HuH-7.5 (cell line): ENCODE results near the gene PCDHB6.
"Not testable (repeated sequence)": the region's sequence is repeated elsewhere in the genome, so short reads cannot be mapped to it uniquely, and the experiment has no call there.

Source experiments
- DNase-seq: peaks from one replicate; pipeline ENCODE4 v3.0.0; 2011; ENCODE audit warnings: low spot score

The PCDHB6 gene

DNA sequence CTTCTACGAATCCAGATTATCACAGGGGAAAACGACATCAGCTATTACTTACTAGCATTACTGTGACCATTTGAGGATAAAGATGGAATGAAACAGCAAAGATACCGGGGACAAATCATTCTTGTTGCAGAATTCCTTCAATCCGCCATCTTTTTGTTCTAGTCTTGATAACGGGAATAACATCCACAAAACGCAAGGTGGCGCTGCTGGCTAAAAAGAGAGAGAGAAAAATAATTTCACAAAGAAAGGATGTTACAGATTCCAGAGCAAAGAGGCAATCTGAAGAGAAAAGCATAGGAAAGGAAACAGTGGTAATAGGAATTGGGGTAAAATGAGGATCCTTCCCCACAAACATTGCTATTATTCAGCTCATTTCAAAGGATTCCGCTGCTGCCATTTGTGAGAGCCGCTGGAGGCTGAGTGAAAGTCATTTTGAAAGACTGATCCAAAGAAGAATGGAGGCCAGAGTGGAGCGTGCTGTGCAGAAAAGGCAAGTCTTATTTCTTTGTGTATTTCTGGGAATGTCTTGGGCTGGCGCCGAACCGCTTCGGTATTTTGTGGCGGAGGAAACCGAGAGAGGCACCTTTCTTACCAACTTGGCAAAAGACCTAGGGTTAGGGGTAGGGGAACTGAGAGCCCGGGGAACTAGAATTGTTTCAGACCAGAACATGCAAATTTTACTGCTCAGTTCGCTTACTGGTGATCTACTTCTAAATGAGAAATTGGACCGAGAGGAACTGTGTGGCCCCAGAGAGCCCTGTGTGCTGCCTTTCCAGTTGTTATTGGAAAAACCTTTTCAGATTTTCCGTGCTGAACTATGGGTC lies 22.7 kb downstream of the PCDHB6 start, which contains the start of gene PCDHB7:
Gene PCDHB7 (plus strand): TSS at position 264 of the 824 bp plus-strand sequence. CDS start 192 bp downstream, at position 456.
- DNase-seq = peak; percentile 61

DNA sequence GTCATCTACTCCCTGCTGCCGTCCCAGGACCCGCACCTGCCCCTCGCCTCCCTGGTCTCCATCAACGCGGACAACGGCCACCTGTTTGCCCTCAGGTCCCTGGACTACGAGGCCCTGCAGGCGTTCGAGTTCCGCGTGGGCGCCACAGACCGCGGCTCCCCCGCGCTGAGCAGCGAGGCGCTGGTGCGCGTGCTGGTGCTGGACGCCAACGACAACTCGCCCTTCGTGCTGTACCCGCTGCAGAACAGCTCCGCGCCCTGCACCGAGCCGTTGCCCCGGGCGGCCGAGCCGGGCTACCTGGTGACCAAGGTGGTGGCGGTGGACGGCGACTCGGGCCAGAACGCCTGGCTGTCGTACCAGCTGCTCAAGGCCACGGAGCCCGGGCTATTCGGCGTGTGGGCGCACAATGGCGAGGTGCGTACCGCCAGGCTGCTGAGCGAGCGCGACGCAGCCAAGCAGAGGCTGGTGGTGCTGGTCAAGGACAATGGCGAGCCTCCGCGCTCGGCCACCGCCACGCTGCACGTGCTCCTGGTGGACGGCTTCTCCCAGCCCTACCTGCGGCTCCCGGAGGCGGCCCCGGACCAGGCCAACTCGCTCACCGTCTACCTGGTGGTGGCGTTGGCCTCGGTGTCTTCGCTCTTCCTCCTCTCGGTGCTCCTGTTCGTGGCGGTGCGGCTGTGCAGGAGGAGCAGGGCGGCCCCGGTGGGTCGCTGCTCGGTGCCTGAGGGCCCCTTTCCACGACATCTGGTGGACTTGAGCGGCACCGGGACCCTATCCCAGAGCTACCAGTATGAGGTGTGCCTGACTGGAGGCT lies 24.6 kb downstream of the PCDHB6 start:
- DNase-seq = not testable (repeated sequence)

DNA sequence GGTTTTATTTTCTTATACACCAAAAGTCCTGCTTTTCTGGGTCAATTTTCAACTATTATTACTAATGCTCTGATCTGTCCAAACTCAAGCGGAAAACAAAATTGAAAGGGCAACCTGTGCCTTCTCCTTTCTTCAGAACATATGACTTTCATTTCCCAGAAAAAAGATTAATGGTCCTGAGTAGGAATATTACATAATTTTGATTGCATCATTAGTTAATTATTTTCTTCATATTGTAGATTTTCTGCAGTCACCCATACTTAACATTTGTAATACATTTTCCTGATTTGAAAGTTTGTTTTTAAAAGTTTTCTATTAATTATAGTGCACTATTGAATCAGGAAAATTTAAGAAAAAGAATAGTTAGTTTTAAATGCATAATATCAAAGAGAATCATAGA lies 26.1 kb downstream of the PCDHB6 start:
- no peak for DNase-seq

DNA sequence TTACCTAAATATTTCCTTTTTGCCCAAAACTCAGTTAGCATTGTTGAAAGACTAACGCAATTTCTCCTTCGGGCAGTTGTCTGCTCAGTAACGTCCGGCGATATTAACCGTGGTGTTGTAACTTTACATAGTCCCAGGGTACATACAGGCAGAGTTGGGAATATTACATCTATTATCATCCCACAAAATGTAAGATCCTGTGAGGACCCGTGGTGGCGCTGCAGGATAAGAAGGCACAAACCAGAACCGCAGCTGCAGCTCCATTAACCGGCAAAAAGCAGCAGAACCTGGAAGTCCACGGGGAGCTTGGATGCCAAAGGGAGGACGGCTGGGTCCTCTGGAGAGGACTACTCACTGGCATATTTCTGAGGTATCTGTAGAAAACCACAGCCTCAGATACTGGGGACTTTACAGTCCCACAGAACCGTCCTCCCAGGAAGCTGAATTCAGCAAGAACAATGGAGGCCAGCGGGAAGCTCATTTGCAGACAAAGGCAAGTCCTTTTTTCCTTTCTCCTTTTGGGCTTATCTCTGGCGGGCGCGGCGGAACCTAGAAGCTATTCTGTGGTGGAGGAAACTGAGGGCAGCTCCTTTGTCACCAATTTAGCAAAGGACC lies 27.8 kb downstream of the PCDHB6 start, which contains the start of gene PCDHB8:
Gene PCDHB8 (plus strand): TSS at position 214 of the 615 bp plus-strand sequence. CDS start 245 bp downstream, at position 459.
- peak; percentile 88 for DNase-seq

DNA sequence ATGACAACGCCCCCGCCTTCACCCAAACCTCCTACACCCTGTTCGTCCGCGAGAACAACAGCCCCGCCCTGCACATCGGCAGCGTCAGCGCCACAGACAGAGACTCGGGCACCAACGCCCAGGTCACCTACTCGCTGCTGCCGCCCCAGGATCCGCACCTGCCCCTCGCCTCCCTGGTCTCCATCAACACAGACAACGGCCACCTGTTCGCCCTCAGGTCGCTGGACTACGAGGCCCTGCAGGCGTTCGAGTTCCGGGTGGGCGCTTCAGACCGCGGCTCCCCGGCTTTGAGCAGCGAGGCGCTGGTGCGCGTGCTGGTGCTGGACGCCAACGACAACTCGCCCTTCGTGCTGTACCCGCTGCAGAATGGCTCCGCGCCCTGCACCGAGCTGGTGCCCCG lies 29.5 kb downstream of the PCDHB6 start:
- not testable (repeated sequence) for DNase-seq

DNA sequence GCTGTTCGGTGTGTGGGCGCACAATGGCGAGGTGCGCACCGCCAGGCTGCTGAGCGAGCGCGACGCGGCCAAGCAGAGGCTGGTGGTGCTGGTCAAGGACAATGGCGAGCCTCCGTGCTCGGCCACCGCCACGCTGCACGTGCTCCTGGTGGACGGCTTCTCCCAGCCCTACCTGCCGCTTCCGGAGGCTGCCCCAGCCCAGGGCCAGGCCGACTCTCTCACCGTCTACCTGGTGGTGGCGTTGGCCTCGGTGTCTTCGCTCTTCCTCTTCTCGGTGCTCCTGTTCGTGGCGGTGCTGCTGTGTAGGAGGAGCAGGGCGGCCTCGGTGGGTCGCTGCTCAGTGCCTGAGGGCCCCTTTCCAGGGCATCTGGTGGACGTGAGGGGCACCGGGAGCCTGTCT lies 30.0 kb downstream of the PCDHB6 start:
- not testable (repeated sequence) for DNase-seq

DNA sequence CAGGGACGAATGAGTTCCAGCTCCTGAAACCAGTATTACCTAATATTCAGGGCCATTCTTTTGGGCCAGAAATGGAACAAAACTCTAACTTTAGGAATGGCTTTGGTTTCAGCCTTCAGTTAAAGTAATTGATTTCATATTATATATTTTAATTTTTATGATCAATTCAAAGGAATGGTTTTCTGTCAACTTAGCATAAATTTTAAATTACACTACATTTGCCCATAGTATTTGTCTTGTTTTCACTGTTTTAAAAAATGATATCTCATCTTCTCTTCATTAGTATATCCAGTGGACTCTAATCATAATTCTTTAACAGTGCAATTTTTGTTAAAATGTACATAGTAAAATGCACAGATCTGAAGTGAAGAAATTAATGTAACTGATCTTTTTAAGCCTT lies 30.5 kb downstream of the PCDHB6 start:
- no peak for DNase-seq

DNA sequence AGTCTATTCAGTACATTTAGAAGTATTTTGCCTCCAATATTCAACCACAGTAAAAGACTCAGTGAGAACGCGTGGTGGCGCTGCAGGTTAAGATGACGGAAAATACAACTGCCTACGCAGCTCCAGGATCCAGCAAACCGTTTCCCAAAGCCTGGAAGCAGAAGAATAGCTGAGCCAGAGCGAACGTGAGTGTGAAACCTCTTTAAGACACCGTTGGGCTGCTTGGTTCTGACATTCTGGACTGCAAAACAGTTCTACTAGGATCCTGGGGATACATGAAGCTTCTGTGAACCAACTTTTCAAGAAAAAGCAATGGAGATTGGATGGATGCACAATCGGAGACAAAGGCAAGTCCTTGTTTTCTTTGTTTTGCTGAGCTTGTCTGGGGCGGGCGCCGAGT lies 32.4 kb downstream of the PCDHB6 start, which contains the start of gene PCDHB16:
Gene PCDHB16 (plus strand): TSS at position 140 of the 400 bp plus-strand sequence. CDS start 173 bp downstream, at position 313.
- DNase-seq = no peak

DNA sequence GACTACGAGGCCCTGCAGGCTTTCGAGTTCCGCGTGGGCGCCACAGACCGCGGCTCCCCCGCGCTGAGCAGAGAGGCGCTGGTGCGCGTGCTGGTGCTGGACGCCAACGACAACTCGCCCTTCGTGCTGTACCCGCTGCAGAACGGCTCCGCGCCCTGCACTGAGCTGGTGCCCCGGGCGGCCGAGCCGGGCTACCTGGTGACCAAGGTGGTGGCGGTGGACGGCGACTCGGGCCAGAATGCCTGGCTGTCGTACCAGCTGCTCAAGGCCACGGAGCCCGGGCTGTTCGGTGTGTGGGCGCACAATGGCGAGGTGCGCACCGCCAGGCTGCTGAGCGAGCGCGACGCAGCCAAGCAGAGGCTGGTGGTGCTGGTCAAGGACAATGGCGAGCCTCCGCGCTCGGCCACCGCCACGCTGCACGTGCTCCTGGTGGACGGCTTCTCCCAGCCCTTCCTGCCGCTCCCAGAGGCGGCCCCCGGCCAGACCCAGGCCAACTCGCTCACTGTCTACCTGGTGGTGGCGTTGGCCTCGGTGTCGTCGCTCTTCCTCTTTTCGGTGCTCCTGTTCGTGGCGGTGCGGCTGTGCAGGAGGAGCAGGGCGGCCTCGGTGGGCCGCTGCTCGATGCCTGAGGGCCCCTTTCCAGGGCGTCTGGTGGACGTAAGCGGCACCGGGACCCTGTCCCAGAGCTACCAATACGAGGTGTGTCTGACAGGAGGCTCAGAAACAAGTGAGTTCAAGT lies 34.4 kb downstream of the PCDHB6 start:
- not testable (repeated sequence) for DNase-seq

DNA sequence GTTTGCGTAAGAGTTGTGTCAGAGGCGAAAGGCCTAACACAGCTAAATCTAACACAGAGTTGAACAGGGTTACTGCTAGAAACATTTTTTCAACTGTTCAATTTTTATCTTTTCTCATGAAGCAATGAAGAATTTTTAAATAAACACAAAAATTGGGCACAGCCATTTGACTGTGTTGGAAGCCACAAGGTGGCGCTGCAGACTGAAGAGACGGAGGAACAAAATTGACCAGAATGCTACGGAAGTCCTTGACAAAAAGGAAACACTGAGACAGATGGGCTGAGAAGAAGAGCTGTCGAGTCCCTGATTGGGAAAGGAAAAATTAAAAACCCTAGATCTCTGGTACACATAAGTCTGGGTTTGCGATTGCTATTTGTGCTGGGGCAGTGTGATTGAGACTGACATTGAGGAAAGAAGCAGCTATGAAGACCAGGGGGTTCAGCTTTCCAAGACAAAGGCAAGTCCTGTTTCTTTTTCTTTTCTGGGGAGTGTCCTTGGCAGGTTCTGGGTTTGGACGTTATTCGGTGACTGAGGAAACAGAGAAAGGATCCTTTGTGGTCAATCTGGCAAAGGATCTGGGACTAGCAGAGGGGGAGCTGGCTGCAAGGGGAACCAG lies 37.1 kb downstream of the PCDHB6 start, which contains the start of gene PCDHB9:
Gene PCDHB9 (plus strand): TSS at position 265 of the 616 bp plus-strand sequence. CDS start 158 bp downstream, at position 423.
- peak; percentile 61 for DNase-seq

DNA sequence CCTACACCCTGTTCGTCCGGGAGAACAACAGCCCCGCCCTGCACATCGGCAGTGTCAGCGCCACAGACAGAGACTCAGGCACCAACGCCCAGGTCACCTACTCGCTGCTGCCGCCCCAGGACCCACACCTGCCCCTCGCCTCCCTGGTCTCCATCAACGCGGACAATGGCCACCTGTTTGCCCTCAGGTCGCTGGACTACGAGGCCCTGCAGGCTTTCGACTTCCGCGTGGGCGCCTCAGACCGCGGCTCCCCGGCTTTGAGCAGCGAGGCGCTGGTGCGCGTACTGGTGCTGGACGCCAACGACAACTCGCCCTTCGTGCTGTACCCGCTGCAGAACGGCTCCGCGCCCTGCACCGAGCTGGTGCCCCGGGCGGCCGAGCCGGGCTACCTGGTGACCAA lies 38.8 kb downstream of the PCDHB6 start:
- DNase-seq = not testable (repeated sequence)

DNA sequence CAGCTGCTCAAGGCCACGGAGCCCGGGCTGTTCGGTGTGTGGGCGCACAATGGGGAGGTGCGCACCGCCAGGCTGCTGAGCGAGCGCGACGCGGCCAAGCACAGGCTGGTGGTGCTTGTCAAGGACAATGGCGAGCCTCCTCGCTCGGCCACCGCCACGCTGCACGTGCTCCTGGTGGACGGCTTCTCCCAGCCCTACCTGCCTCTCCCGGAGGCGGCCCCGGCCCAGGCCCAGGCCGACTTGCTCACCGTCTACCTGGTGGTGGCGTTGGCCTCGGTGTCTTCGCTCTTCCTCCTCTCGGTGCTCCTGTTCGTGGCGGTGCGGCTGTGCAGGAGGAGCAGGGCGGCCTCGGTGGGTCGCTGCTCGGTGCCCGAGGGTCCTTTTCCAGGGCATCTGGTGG lies 39.3 kb downstream of the PCDHB6 start:
- not testable (repeated sequence) for DNase-seq

DNA sequence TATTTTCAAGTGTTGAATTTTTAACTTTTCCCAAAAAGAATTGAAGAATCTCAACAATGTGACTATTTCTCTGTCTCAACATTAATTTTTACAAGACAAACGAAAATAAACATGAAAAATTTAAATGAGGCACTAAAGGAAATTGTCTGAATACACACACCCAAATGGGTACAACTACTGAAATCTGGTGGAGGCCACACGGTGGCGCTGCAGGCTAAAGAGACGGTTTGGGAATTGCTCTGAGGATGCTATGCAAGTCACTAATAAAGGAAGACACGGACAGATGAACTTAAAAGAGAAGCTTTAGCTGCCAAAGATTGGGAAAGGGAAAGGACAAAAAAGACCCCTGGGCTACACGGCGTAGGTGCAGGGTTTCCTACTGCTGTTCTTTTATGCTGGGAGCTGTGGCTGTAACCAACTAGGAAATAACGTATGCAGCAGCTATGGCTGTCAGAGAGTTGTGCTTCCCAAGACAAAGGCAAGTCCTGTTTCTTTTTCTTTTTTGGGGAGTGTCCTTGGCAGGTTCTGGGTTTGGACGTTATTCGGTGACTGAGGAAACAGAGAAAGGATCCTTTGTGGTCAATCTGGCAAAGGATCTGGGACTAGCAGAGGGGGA lies 42.4 kb downstream of the PCDHB6 start, which contains the start of gene PCDHB10:
Gene PCDHB10 (plus strand): TSS at position 244 of the 616 bp plus-strand sequence. CDS start 200 bp downstream, at position 444.
- peak; percentile 83 for DNase-seq

DNA sequence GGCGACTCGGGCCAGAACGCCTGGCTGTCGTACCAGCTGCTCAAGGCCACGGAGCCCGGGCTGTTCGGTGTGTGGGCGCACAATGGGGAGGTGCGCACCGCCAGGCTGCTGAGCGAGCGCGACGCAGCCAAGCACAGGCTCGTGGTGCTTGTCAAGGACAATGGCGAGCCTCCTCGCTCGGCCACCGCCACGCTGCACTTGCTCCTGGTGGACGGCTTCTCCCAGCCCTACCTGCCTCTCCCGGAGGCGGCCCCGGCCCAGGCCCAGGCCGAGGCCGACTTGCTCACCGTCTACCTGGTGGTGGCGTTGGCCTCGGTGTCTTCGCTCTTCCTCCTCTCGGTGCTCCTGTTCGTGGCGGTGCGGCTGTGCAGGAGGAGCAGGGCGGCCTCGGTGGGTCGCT lies 44.5 kb downstream of the PCDHB6 start:
- not testable (repeated sequence) for DNase-seq

DNA sequence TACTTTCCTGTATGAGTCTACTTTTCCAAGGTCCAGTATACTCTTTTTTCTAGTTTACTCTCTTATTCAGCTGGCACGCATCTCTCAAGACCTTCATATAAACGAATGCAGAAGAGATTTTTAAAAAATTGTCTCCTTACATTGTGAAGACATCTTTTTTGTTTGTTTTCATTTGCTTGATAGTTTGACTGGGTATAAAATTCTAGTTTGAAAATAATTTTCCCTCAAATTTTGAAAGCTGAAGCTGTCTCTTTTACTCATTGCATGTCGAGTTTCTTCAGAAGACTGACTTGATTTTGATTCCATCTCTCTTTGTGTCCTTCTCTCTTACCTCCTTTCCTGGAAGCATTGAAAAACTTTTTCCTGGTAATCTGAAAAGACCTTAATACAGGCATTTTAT lies 46.5 kb downstream of the PCDHB6 start:
- no peak for DNase-seq

DNA sequence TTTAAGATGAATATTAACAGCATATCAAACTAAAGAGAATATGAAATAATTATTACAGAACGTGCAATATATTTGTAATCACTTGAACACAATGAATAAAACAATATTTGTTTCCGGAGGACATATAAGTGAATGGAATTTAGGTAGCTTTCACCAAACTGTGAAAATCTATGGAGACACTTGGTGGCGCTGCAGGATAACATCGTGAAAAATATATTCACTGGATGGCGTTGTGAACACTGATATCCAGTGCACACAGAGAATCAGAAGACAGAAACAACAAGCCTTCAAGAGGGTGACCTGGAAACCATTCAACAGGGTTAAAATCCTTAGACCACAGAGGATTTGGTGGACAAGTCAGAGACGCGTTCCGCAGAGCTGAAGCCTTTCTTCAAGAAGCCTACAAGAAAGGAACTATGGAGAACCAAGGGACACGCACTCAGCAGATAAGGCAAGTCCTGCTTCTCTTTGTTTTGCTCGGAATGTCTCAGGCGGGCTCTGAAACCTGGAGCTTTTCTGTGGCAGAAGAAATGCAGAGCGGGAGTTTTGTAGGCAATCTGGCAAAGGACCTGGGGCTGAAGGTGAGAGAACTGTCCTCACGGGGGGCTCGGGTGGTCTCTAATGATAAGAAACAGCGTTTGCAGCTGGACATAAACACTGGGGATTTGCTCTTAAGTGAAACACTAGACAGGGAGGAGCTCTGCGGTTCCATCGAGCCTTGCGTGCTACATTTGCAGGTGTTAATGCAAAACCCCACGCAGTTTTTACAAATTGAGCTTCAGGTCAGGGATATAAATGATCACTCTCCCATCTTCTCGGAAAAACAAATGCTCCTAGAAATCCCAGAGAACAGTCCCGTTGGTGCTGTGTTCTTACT lies 49.7 kb downstream of the PCDHB6 start, which contains the start of gene PCDHB11:
Gene PCDHB11 (plus strand): TSS at position 269 of the 877 bp plus-strand sequence. CDS start 148 bp downstream, at position 417.
- peak; percentile 59 for DNase-seq

DNA sequence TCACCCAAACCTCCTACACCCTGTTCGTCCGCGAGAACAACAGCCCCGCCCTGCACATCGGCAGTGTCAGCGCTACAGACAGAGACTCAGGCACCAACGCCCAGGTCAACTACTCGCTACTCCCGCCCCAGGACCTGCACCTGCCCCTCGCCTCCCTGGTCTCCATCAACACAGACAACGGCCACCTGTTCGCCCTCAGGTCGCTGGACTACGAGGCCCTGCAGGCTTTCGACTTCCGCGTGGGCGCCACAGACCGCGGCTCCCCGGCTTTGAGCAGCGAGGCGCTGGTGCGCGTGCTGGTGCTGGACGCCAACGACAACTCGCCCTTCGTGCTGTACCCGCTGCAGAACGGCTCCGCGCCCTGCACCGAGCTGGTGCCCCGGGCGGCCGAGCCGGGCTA lies 51.3 kb downstream of the PCDHB6 start:
- DNase-seq = not testable (repeated sequence)

DNA sequence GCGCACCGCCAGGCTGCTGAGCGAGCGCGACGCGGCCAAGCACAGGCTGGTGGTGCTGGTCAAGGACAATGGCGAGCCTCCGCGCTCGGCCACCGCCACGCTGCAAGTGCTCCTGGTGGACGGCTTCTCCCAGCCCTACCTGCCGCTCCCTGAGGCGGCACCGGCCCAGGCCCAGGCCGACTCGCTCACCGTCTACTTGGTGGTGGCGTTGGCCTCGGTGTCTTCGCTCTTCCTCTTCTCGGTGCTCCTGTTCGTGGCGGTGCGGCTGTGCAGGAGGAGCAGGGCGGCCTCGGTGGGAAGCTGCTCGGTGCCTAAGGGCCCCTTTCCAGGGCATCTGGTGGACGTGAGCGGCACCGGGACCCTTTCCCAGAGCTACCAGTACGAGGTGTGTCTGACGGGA lies 51.8 kb downstream of the PCDHB6 start:
- not testable (repeated sequence) for DNase-seq
